Brain pericyte (primary cell): ENCODE results near the gene CTBP1.

Source experiments
- DNase-seq: peaks from one replicate; pipeline ENCODE4 v3.0.0-alpha.2; 2012; ENCODE audit warnings: low read depth, low spot score

The CTBP1 gene

DNA sequence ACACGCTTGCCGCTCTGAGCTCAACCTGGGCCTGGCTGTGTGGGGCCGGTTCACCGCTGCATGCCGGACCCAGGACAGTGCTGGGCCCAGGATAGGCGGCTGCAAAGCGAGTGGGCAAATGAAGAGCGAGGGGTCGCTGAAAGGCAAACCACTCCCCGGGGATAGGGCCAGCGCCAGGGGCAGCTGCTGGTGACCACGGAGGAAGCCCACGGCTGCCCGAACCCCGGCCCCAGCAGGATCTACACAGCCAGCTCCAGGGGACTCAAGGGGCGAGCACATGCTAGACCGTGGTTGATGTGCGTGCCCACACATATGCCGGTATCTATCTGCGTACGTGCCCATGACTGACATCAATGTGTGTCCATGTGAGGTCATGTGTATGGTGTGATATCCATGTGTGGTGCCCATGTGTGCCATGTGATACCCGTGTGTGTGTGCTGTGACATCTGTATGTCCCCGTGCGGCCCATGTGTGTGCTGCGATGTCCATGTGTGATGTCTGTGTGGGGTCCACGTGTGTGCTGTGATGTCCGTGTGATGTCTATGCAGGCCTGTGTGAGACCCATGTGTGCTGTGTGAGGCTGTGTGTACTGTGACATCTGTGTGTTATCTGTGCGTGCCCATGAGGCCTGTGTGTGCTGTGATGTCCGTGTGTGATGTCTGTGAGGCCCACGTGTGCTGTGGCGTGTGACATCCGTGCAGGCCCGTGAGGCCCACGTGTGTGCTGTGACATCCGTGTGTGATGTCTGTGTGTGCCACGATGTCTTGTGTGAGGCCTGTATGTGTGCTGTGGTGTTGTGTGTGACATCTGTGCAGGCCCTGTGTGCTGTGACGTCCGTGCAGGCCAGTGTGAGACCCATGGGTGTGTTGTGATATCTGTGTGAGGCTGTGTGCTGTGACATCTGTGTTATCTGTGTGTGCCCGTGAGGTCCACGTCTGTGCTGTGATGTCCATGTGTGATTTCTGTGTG lies 24.8 kb downstream of the CTBP1 start:
- no peak for DNase-seq

DNA sequence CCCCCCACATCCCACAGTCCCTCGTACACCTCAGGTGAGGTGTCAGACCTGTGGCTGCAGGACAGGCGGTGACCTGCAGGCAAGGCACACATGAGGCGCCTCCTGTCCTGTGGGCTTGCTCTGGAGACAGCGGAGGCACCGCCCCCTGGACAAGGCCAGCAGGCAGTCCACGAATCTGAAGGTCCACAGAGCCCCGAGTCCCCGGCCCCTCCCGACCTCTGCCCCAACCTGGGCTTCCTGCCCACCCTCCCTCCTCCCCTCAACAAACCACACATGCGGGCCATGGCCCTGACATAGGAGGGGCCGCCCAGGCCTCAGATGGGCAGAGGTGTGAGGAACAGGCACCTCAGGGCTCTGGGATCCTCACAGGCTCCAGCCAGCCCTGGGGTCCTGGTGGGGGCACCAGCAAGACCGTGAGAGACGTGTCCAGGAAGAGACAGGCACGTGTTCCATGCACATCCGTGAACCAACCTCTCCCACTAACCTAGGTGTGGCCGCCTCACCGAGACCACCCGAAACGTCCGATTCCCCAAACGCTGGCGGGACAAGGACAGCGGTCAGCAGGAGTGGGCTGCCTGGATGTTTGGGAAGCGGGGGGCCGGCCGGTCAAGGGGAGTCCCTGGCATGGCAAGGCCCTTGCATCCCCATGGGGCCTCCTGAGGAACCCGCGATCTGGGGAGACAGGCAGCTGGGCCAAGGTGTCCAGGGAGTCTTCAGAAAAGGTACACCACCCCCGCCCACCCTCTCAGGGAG lies 25.8 kb downstream of the CTBP1 start:
- no peak for DNase-seq

DNA sequence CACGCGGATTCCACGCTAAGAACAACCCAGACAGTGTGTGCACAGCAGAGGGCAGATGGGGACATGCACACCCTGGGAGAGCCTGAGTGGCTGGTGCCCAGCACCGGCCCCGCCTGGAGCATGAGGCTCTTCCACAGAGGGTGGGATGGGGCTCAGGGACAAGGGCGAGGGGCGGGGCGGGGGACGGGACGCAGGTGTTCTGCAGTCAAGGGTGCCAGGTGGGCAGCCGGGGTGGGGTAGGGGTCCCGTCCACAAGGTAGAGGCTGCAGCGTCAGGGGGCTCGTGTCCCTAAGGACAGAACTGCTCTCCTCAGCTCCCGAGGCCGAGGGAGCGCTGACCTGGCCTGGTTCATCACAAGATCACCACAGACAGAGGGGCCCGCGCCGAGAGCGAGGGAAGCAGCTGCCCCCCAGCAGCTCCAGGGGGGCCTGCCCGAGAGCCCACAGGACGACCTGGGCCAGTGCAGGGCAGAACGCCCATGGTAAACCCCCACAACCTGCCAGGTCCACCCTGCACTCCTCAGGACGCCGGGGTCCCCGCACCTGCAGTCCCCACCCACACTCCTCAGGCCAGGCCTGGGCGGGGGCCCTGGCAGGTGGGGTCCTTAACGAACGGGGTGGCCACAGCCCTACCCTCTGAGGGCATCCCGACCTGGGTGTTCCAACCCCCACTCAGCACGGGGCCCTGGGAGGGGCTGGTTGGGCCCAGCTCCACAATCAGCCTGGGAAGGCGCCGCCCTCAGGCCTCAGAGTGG lies 26.7 kb downstream of the CTBP1 start:
- DNase-seq = no peak

DNA sequence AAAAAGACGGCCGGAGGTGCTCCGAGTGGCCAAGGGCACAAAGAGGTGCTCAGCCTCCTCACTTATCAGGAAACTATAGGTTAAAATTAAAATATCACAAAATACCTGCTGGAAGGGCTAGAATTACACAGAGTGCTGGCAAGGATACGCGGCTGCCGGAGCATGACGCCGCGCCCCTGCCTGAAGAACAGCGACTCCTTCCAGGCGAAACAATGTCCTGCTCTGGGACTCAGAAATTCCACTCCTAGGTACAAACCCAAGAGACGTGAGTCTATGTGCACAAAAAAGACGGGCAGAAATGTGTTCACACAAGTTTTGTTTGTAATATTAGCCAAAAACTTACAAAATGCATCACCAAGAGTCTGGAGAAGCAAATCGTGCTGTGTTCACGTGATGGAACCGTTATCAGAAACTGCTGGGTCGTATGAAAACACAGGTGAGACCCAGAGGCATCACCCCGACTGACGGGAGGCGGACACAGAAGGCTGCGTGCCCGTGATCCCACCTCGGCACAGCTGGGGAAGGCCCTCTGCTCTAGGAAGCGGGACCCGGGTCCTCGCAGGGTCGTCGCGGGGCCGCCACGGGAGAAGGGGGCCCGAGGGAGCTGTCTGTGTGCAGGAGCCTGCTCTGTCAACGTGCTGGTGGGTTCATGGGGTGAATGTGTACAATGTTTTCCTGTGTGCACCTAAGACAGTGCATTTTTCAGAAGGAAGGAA lies 27.6 kb downstream of the CTBP1 start:
- no peak for DNase-seq

DNA sequence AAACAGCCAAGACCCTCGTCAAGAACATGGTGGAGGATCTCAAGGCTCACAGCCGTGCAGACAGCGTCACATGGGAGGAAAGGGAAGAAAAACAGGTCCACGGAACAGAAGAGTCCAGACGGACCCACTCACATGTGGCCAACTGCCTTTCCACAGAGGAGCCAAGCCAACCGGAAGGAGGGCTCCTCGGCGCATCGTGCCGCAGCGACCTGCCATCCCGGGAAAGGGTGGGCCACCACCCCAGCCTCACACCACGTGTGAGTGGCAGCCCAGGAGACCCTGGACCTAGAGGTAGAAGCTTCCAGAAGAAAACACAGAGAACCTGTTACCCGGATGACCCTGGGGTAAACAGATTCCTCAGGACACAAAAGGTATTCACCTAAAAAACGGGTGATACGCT lies 28.4 kb downstream of the CTBP1 start:
- no peak for DNase-seq

DNA sequence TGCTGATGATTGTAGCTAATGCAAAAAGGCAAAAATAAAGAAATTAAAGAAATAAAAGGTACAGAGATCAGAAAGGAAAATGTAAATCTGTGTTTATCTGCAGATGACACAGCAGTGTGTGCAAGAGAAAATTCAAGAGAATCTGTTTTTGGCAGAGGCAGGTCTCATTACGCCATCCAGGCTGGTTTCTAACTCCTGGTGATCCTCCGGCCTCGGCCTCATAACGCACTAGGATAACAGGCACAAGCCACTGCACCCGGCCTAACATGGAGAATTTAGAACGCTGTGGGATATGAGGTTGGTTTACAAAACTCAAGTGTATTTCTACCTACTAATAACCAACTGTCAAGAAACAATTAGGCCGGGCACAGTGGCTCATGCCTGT lies 29.4 kb downstream of the CTBP1 start:
- no peak for DNase-seq

DNA sequence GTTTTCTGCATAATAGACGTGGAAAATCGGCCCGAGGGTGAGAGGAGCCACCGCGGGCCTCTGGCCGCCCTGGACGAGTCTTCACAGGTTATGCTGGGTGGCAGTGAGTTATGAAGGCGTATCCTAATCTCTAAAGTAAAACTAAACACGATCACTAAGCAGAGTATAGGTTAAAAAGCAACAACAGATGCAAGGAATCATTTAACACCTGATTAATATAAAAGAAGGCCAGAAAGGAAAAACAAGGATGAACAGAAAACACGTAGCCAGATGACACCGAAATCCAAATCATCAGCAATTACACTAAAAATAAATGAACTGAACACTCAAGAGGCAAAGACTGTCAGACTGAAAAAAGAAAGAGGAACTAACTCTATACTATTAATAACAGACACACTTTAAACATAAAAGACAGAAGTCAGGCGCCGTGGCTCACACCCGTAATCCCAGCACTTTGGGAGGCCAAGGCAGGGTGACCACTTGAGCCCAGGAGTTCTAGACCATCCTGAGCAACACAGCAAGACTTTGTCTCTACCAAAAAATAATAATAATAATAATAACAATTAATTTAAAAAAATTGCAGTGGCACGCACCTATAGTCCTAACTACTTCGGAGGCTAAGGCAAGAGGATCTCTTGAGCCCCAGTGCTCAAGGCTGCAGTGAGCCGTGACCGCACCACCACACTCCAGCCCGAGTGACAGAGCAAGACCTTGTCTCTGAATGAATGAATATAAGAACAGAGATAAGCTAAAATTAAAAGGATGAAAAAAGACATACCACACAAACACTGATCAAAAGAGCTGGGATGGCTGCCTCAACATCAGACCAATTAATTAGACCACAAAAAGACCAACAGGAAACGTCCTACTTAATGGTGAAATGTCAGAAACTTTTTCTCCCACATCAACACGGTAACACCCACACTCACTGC lies 30.0 kb downstream of the CTBP1 start:
- no peak for DNase-seq

DNA sequence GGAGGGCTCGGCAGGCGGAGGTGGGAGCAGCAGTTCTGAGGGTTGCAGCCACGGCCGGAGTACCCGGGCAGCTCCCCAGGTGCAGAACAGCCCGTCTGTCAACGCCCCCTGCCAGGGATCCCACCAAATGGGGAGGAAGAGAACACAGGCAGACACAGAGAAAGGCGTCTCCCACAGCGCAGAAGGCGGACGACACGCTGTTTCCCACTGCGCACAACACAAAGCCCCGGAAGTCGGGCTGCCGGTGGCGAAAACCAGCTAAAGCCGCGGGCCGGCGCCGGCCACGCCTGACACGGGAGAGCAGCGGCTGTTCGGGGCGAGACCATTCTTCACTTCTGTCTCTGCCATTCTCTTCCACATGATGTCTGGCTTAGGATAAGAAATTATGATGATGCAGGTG lies 31.6 kb downstream of the CTBP1 start:
- DNase-seq = no peak

DNA sequence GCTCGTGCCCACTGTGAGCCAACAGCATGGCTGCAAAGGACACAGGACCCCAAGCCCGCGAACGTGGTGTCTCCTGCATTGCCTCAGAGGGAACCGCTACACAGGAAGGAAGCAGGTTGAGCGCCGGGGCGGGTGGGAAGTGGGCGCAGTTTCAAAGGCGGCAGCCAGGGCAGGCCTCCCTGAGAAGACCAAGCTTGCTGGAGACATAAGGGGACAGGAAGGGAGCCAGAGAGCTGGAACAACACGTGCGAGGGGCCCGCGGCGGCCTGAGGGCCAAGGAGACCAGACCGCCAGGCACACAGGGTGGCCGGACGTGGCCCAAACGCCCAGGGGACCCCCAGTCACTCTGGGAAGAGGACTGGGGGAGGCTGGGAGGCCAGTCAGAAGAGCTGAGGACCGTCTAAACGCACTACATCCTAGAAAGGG lies 32.0 kb downstream of the CTBP1 start:
- DNase-seq = no peak

DNA sequence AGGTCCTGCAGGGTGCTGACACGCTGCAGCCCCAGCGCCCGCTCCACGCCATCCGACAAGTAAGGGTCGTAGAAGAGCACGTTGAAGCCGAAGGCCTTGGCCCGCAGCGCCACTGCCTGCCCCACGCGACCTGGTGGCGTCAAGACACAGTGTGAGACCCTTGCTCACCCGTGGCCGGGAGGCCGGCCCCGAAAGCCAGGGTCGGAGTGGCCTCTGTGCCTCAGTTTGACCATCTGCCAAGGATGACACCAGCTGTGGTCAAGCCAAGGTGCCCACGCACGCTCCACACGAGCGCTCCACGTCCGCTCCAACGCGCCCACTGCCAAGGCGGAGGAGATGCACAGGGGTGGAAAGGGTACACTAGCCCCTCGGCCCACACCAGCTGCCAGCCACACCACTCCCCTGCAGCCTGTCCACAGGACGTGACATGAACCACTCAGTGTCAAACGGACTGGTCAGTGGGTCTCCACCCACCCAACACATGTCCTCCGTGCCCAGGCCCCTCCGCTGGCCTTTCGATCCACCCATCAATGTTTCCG lies 32.8 kb downstream of the CTBP1 start:
- no peak for DNase-seq

DNA sequence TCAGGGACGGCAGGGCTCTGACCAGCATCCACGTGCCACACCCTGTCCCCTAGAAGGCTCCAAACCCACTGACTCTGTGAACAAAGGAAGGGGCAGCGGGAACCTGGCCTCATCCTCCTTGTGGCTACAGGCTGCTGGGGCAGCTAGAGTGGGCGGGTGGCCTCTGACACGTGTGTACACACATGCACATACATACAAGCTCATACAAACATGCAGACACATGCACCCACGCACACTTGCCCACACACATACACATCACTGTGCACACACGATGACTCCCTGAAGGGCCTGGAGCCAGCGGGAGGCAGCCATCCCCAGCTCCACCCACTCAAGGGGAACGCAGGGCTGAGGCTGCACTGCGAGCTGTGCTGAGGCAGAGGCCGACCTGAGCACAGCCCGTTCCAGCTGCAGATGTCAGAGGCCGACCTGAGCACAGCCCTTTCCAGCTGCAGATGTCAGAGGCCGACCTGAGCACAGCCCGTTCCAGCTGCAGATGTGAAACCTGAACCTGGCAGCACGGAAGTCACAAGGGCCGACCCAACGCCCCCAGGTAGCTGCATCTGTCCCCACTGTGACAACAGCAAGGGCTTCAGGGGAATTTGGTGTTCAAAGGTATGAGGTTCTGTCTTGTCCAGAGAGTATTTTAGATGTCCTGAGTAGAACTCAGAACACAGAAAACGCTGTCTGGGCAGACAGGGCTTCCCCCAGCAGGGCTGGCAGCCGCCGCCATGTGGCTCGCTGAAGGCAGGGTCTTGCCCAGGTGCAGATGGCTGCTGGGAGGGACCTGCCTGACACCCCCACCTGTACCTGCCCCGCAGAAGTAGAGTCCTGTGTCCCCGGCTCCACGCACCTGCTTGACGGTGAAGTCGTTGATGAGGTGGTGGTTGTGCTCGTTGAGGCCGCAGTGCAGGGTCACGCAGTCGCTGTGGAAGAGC lies 33.5 kb downstream of the CTBP1 start:
- DNase-seq = no peak

DNA sequence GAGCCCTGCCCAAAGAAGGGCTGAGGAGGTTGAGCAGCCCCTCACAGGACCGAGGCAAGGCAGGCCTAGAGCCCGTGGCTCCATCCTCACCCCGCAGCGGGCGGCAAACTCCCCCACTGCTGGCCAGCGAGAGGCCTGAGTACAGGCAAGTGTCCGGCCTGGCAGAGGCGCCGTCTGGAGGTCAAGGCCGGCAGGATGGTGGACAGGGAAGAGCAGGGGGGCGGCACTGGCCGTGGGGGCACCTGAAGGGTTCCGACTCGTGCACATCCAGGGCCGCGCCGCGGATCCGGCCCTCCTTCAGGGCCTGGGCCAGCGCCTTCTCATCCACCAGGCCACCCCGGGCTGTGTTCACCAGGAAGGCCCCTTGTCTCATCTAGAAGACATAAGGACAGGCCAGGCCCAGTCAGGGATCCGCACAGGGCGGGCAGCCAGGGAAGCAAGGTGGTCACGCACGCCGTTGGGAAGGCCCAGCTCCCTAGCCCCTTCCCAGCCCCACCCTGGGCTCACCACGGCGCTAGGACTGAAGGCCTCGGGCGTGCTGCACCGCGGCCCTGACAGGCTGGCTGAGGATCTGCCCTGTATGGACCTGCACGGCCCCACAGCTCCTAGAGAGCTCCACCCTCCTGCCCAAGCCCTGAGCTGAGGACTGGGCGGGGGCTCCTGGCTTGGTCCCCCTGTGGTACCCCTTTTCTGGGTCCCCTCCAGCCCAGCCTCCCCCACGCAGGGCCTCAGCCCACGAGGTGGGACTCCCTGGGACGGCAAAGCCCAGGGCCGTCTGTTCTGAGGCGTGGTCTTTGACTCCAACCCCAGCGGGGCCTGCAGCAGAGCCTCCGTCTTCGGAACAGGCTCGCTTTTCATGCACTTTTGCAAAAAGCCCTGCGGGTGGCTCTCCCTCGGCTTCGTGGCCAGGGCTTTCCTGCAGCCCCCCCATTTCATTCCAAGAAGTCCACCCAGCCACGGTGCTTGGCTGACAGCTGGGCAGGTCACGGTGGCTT lies 34.5 kb downstream of the CTBP1 start:
- DNase-seq = no peak

DNA sequence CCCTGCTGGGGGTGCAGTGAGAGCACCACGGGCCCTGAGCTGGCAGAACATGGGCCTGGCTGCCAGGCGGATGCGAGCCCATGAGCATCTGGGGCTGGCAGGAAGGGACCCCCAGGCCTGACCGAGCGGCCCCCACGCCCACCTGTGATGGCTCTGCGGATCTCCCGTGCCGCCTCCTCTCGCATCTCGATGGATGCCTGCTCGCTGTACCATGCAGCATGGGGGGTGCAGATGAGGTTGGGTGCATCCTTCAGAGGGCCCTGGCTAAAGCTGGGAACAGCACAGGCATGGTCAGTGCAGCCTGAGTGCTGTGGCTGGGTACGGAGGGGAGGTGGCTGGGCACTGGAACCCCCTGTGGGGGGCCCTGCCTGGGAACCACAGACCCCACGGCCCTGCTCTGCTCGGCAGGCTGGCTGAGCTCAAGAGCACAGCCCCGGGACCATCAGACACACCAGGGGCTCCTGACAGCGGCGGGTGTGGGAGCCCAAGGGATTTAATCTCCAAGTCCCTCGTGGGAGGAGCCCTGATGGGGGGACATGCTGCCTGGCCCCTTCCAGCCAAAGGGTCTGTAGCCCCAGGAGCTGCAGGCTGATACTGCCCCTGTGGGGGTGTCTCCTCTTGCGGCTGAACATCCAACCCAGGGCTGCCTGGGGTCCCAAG lies 35.5 kb downstream of the CTBP1 start:
- DNase-seq = no peak

DNA sequence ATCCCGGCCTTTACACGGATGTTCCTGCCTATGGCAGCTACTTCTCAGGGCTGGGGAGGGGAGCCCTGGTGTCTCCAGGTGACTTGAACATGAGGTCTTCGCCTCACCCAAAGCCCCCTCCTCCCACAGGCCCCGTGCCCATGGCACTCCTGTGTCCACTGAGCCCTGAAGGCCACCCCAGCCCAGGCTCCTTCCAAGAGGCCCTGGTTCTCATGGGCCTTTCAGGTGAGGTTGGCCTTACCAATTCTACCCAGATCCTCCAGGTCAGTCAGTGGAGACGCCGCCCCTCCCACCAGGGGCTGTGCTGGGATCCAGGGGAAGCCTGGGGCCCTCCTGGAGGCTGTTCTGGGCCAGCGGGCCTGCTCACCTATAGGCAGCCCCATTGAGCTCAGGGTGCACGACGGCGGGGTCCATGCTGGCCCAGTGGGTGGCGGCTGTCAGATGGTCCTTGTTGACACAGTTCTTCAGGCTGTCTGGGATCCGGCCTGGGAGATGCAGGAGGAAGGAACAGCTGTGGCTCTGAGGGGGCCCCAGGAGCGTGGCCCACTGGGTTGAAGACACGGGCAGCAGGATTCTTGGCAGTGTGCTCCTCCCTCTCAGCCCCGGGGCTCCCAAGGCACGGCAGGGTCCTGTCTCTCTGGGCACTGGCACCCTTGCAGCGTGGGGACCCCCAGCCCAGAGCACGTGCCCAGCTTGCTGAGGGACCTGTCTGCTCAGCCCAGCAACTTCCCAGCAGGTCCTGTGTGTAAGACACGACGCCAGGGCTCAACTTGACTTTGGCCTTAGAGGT lies 36.2 kb downstream of the CTBP1 start:
- no peak for DNase-seq

DNA sequence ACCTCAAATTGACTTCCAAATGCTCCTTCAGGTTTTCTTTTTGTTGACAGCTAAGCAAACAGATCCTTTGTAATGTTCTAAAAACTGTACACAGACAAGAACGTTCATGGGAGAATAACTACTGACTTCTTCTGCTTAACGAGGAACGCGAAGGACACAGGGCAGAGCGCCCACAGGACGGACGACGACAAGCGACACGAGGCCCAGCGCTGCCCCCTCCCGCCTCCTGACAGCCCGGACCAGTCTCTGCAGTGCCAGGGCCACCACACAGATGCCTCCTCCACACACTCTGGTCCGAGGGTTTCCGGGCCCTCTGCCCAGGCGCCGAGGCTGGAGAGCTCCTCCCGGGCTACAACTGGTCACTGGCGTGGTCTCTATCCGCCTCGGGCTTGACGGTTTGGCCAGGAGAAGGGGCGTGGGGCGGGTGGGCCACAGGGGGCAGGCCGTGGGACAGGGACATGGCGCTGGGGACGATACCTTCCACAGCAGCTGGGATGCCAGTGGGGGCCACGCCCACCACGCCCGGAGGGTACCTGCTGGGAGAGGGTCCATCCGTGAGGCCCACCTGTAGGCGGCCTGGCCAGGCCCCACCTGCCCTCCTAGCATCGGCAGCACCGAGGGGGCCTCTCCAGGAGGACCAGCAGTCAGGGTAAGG lies 36.9 kb downstream of the CTBP1 start:
- no peak for DNase-seq

DNA sequence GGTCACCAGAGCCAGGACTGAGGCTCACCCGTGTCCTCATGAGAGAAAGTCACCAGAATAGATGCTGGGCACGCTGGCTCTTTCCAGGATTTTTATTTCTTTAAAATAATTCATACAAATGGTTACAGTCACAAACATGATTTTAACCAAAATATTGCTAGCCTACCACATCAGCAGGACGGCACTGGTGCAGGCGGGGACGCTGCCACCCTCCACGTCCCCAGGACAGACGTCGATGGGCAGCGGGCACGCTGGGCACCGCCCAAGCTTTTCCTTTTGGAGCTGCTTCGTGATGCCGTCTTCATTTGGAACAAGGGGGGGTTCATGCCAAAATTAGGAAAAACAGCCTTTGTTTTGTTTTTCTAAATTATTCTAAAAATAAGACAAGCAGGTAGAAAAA lies 37.6 kb downstream of the CTBP1 start:
- DNase-seq = no peak
